Sciatic nerve (tissue), 2 donors: ENCODE results near the gene SFMBT1. TPM values are rescaled to one million over a fixed set of nuclear protein-coding genes. Genes with fewer than 3 reads are reported as not detected.

Experiments used
- ATAC-seq: fragments of 200-7000 bp; cut with Tn5 transposase; one replicate; pipeline ENCODE4 v1.9.1; 2020; ENCODE audit warnings: mild to moderate bottlenecking, moderate library complexity
- DNase-seq: peaks from one replicate; pipeline ENCODE4 v3.0.0-alpha.2; 2020; ENCODE audit warnings: low spot score
- intact Hi-C: fragments of 100-400 bp; cut with DNase I; formaldehyde crosslinking; loops from one replicate; pipeline ENCODE4 v1.14.2; 2022
- total RNA-seq: library from RNA; stranded (reverse); fragmentation: NEBNext Ultra II Directional; extraction: Animal tissue kit (Norgen Biotek cat#: 25700); gene quantifications from one replicate; pipeline ENCODE4 v1.2.1, GENCODE V29; 2021
- donor health status: DM: no; HTN: no; CAD: no.
- donor health status: DM: no; HTN: no; CAD: no.

Gene SFMBT1, protein sequence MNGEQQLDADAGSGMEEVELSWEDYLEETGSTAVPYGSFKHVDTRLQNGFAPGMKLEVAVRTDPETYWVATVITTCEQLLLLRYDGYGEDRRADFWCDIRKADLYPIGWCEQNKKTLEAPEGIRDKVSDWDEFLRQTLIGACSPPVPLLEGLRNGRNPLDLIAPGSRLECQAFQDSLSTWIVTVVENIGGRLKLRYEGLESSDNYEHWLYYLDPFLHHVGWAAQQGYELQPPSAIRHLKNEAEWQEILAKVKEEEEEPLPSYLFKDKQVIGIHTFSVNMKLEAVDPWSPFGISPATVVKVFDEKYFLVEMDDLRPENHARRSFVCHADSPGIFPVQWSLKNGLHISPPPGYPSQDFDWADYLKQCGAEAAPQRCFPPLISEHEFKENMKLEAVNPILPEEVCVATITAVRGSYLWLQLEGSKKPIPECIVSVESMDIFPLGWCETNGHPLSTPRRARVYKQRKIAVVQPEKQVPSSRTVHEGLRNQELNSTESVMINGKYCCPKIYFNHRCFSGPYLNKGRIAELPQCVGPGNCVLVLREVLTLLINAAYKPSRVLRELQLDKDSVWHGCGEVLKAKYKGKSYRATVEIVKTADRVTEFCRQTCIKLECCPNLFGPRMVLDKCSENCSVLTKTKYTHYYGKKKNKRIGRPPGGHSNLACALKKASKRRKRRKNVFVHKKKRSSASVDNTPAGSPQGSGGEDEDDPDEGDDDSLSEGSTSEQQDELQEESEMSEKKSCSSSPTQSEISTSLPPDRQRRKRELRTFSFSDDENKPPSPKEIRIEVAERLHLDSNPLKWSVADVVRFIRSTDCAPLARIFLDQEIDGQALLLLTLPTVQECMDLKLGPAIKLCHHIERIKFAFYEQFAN
- total RNA-seq = 12.0 TPM

DNA sequence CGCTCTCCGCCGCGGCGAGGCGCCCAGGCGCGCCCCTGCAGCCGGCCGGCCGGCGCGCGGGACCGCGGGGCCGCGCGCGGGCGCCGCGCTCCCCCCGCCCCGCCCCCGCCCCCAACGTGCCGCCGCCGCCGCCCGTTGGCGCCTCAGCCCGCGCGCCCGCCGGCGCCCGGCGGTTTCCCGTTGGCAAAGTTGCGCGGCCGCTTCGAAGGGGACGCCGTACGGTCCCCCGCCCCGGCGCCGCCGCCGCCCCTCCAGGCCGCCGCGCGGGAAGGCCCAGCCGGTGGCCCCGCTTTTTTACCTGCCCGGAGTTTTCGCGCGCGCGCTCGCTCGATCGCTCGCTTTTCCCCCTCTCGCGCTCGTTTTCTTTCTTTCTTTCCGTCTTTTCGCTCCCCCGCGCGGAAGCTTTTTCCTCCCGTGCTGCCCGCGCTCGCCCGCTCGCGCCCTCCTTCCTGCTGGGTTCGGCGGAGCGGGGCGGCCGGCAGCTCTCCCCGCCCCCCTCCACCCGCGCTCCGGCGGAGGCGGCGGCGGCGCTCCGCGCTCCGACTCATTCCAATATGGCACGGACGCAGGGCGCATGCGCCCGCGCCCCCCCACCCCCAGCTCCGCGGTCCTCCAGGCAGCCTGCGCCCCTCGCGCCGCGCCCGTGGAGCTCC is at the start of gene SFMBT1:
Gene SFMBT1 (minus strand): TSS at position 556 of the 653 bp plus-strand sequence. CDS start 76,945 bp downstream, outside the sequence.
- ATAC-seq (peak; percentile 63), DNase-seq (peak; percentile 76)
- intact Hi-C loops = no loop called here

DNA sequence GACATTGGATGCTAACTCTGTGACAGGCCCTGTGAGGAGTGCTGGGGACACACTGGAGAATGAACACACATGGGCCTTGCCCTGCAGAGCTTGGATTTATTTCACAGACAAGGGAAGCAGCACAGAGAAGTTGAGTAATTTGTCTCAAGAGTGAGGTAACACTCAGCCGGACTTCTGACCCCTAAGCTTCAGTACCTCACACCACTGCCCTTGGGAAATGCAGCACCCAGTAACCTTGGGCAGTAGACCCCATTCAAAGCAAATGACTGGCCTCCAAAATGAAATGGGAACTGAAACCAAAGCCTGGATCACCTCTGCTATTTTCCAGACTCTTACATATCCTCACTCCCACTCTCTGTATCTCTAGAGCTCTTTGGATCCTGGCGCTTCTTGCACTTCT is 47.1 kb upstream of the SFMBT1 start:
- no peak for DNase-seq
- intact Hi-C loops = no loop called here
- ATAC-seq = no peak

DNA sequence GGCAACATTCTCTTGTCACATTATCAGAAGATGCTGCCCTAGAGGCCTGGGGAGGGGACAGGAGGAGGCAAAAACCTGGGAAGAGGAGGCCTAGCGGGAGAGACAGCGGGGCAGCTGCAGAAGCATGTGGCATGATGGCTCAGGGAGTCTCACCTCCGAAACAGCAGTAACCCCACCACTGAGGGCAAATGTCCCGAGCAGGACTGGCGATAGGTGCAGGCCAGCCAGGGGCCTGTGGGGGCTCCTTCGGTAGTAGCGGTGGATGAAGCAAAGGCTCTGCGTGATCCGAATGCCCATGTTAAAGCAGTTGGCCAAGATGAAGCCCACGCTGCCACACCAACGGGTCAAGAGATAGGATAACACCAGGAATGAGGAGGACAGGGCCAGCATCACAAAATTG is 46.3 kb upstream of the SFMBT1 start:
- DNase-seq (no peak), ATAC-seq (no peak)
- intact Hi-C loops = no loop called here

DNA sequence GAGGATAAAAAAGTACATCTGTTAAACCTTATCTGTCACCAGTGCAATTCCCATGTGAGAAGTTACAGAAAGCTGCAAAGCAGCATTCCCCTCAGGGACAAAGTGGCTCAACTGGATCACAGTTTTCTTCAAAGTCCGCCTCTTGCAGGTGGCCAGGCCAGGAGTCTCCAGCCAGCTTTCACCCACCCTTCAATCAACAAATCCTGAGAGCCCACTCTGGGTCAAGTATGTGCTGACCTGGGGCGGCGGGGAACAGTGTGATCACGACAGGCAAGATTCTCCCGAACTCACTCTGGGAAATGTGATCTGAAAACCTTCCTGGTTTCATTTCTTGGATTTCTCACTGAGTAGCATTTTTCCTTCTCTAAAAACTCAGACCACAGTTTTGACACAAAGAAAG is 45.1 kb upstream of the SFMBT1 start:
- DNase-seq = no peak
- ATAC-seq = no peak
- intact Hi-C loops = no loop called here

DNA sequence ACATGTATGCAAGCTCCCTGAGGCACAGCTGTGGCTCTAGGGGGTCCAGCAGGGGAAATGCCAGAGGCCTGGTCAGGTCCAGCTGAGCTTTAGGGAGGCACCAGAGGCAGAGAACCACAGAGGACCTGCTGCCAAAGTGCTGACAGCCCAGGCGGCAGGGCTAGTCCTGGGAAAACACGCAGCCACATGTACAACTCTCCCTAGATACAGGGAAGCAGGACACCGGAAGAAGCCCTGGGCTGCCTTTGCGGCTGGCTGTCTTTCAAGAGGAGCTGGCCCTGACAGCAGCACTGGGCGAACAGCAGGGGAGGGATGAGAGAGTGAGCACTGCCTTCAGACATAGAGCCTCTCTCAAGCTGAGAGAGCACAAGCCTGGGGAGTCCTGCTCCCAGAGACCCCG is 43.6 kb upstream of the SFMBT1 start:
- no peak for DNase-seq
- intact Hi-C loops = no loop called here
- peak; percentile 46 for ATAC-seq

DNA sequence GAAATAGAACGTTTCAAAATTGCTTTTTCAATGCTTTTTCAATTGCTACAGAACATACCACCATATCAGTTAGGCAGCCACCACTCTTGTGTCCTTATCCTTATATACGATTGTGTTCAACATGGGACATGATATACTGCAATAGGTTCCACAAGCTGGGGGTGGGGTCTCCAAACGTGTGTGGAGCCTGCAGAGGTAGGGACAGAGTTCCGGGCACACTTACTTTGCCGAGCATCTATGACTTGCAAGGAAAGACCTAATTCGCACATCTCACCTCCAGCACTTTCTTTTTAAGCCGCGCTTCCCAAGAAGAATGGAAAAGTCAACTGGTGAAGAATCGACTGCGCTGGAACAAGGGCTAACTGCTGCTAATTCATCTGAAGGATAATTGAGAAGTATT is 39.6 kb upstream of the SFMBT1 start:
- DNase-seq (peak; percentile 17), ATAC-seq (no peak)
- intact Hi-C loops = no loop called here

DNA sequence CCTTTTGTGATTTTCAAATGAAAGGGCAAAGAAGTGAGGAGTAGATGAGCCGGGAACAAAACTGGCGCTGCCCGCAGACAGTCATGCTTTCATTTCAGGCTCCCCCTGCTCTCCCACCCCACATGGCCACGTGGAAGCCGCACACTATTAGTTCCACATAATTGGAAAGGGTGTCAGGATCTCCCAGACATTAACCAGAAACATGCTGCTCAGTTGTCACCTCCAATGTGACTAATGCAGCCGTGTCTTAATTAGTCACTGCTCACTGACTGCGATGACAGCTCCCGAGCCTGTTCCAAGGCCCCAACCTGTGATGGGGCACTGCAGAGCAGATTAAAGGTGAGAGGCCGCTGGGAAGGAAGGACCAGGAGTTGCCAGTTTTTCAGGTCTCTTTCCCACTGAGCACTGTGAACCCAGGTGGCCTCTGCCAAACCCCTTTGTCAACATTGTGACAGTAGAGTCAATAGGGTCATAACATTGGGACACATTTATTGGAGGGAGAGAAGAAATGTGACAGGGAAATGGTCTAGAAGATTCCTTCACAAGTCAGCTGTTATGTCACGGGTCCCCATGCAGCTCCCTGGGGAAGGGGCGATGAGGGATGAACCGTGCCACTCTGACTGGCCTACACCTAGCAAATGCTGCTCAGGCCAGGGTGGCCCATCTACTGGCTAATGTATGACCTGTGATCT is 38.6 kb upstream of the SFMBT1 start:
- intact Hi-C loops = no loop called here
- peak; percentile 48 for DNase-seq
- peak; percentile 12 for ATAC-seq

DNA sequence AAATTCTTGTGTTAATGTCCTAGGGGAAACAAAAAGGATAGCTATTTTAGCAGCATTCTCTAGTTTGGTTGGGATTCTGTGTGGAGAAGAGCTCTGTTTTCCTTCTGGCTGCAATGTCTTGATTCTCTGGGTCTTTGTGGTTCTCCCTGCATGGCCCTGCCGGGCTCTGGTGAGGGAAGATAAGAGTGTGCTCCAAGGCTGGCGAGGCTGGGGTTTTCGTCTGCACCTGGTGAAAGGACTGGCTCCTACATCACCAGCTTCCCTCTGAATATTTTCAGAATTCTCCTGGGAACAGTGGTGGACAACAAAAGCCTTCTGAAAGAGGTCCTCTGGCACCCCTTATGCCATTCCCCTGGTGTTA is 38.1 kb upstream of the SFMBT1 start:
- intact Hi-C loops = no loop called here
- ATAC-seq (peak; percentile 27), DNase-seq (peak; percentile 31)

DNA sequence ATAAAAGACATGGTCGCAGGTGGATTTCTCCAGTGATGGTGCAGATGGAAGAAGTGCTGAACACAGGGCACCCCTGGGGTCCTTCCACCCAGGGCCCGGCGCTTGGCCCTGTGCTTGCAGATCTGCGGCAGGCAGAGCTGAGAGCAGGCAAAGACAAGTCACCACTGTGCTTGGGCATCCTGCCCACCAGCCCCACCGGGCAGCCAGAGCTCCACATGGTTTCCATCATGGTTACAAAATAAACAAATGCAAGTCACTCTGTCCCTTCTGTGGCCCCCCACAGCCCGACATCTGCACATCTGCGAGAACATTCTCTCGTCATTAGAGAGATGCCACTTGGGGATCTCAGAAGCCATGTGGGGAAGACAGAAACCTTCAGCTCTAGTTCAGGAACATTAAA is 37.6 kb upstream of the SFMBT1 start:
- intact Hi-C loops = no loop called here
- ATAC-seq (peak; percentile 47), DNase-seq (peak; percentile 53)

DNA sequence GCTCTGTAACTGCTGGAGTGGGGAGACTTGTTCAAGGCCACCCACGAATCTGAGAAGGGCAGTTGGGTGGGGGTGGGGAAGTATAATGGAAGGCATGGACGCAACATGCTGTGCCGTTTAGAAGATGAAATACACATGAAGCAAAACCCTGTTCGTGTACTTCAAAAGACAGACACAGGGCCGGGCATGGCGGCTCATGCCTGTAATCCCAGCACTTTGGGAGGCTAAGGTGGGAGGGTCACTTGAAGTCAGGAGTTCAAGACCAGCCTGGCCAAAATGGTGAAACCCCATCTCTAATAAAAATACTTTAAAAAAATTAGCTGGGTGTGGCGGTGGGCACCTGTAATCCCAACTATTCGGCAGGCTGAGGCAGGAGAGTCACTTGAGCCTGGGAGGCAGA is 36.9 kb upstream of the SFMBT1 start:
- DNase-seq = peak; percentile 26
- intact Hi-C loops = no loop called here
- ATAC-seq = no peak

DNA sequence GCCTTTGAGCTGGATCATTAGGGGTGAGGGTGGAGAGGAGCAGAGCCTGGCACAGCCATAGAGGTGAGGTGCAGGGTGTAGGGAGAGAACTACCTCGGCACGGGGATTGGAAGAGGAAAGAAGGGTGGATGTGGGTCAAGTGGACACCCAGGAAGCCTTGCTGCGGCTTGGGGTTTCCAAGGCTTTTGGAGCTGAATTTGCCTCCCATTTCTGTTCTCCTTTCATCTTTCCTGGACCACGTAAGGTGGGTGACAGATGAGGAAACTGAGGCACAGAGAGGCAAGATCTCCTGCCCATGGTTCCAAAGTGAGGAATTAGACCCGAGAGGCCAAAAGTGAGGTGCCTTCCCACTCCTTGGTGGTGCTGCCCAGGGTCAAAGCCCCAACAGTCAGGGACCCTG is 35.4 kb upstream of the SFMBT1 start:
- ATAC-seq (no peak), DNase-seq (peak; percentile 19)
- intact Hi-C loops = no loop called here

DNA sequence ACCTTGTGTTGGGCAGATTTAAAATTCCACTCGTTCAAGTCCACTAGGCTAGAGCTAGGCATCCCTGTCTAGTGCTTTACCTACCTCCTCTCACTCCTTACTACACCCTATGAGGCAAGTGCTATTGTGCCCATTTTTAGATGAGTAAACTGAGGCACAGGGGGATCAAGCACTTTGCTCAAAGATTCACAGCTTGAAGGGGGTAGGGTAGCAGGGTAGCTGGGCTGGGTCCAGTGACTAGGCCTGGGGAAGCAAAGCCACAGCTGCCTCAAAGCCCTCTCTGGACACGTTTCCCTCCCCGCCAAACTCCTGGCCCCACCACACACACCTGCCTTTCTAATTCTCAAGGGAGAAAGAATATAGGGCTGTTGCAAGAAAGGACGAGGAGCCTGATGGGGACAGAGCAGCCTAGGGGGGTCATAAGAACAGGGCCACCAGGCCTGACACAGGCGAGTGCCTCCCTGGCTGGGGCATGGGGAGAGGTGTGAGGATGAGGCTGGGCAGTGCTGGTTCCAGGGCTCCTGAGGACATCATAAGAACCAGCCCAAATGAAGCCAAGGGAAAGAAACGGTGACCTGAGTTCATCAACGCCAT is 34.8 kb upstream of the SFMBT1 start:
- intact Hi-C loops = no loop called here
- peak; percentile 41 for DNase-seq
- no peak for ATAC-seq

DNA sequence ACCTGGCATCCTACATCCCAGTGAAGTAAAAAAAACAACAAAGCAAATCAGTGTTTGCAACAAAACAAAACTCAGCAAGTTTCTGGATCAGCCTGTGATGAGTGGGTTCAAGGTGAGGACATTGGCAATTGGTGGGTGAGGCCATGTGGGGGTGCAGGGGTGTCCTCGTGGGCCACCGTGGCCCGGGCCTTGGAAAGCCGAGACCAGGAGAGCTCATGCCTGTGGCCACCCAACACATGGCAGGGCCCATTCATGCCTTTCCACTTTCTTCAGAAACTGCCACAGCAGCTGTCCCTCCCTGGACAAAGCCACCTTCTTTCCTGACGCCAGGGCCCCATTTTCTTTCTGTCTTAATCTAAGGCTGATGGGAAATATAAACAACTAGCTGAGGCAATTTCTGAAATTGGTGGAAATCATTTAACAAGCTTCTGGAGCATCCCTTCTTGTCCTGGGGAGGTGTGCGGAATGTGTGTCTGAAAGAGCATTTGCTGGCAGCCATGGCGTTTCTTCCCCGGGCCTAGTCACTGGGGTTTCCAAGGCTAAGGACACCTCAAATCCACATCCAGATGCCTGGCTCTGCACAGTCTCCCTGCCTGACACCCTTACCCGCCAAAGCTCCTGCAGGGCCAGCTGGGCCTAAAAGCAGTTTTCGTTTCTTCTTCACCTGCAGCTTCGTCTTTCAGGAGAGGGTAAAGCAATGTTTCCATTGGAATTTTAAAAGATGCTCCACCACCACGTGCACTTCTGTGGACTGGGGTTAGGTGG is 34.1 kb upstream of the SFMBT1 start:
- ATAC-seq = no peak
- peak; percentile 43 for DNase-seq
- intact Hi-C loops = no loop called here

DNA sequence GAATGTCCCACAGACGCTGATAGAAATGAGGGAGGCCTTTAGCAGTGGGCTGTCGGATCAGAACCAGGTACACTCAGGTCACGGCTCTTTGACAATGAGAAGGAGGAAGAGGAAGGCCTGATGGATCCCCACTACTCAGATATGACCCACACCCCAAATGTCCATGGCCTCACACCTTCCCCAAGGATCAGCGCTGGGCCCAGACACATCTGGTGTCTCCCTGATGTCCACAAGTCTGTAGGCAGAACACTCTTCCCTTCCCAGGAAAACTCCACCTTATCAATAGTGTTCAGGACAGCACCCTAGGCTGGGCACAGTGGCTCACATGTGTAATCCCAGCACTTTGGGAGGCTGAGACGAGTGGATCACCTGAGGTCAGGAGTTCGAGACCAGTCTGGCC is 33.3 kb upstream of the SFMBT1 start:
- DNase-seq = peak; percentile 31
- ATAC-seq = no peak
- intact Hi-C loops = no loop called here

DNA sequence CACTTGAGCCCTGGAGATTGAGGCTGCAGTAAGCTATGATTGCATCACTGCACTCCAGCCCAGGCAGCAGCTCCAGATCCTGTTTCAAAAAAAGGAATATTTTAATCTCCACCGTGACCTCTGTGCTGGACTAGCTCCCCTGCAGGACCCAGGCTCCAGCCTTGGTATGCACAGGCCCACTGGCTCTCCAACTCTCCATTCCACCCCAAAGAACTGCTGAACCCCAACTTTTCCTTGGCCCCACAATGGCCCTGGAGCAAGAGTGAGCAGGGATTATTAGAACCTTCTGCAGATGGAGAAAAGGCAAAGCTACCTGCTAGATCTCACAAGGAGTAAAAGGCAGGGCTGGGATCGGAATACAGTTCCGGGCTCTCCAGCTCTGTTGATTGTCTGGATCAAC is 32.8 kb upstream of the SFMBT1 start:
- intact Hi-C loops = no loop called here
- ATAC-seq (no peak), DNase-seq (no peak)

DNA sequence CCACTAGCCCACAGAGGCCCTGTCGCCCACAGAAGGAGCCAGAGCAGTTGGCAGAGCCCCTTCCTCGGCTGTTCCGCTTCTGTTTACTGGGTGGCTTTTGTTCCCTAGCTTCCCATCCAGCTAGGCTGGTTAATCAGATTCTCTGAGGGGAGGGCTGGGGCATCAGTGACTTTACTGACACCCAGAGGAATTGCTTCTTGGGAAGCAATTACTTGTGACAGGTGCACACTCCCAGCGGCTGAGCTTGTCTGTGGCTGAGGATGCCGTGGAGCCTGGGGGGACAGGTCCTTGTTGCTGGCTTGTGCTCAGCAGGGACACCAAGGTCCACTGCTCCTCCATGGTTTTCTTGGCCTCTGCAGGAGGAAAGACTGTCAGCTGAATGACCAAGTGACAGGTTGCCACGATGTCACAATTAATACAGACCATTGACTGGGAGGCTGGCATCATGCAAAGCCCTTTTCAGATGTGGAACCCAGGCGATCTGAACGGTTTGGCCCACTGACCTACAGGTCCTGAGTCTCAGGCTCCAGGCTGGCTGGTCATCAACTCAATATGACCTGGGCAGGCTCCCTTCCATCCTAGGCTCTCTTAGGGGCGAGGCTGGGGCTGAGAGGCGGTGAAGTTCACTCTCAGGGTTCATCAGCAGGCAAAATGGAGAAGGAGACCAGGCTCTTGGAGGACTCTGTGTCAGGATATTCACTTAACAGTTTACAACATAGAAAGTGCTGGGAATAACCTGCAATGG is 31.8 kb upstream of the SFMBT1 start:
- intact Hi-C loops = no loop called here
- DNase-seq = peak; percentile 41
- no peak for ATAC-seq

DNA sequence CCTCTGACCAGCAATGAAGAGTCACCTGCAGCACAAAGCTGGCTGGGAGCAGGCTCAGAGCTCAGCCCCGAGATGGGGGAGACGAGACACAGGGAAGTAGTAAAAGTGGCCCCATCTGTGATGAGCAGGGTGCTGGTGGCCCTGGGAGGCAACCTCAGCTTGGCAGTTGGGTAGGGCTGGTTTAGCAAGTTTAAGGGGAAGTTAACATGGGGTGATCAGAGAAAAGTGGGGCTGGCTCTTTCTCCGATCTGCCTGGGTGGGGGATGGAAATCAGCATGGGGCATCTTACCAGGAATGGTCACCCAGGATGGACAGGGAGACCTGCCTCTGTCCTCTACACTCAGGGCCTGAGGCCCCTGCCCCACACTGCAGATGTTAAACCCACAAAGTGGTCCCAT is 29.9 kb upstream of the SFMBT1 start:
- ATAC-seq = no peak
- intact Hi-C loops = no loop called here
- DNase-seq = peak; percentile 39
